ENCODE results near the gene CNTNAP5.

The CNTNAP5 gene

DNA sequence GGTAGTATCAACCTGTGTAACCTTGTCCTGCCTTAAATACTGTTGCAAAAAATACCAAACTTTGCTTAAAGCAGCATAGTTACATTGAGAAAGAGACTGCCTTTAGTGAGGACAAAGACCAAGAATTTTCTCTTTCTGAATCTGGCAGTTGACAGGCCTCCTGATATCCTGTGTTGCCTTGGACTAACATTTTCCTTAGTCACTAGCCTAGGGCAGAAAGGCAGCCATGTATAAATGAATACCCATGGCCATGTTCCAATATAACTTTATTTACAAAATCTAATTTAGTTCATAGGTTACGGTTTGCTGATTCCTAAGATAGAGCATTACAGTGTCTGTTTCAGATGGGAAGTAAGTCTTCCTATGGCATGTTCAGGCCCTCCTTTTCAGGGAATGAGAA lies 895.4 kb downstream of the CNTNAP5 start:
- DNase-seq = no peak

- no peak for DNase-seq
Measured at GRCh38 chr2:124921191-124921590, 896.1 kb downstream of the CNTNAP5 start.

DNA sequence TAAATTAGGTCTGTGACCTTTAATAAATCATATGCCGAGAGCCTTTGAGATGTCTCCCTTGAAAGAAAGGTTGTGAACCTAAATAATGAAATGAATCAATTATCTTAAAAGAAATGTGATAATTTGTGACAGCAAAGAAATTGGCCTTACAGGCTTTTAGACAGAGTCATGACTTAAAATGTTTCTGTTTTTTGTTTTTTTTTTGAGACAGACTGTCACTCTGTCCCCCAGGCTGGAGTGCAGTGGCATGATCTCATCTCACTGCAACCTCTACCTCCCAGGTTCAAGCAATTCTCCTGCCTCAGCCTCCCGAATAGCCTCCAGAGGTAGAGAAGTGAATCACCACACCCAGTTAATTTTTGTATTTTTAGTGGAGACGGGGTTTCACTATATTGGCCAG lies 898.0 kb downstream of the CNTNAP5 start:
- DNase-seq = no peak

DNA sequence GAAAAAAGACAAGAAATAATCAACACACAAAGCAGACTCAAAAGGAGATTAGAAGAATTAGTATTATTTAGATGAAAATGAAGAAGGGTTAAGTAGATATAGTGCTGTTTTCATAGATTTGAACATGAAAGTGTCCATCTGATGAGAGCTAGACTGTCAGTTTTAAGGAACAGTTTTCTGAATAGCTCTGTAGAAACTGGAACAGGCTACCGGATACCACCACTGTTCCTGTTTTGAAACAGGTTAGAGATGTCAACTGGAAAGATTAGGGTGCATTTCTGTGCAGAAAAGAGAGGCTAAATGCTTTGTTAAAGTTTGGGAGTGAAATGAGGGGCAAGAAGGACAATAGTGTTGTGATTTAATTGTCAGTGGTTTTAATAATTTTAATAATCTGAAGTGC lies 908.8 kb downstream of the CNTNAP5 start:
- no peak for DNase-seq

- no peak for DNase-seq
Measured at GRCh38 chr2:124953921-124954320, 928.8 kb downstream of the CNTNAP5 start.

- DNase-seq = no peak
Measured at GRCh38 chr2:124959581-124959980, 934.5 kb downstream of the CNTNAP5 start.

DNA sequence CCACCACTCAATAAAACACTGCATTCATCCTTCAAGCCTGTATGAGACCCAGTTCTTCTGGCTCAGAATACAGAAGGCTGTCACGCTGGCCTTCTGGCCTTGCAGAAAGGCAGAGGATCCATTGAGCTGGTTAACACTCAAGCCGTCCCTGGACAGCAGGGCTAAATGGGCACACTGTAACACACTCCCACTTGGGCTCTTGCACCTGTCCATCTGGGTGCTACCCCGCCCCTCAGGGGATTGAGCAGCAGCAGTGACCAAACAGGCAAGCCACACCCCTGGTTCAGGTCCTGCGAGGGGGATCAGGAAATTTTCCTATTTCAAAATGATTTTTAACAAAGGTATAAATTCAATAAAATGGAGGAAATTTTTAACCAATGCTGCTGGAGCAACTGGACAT lies 936.0 kb downstream of the CNTNAP5 start:
- no peak for DNase-seq

Data from T-helper 1 cell (primary cell).